Measurements from ENCODE around the gene SETDB2.

- no peak for TF ChIP-seq JUND (IDR thresholded peaks at IDR 0.05)
- TF ChIP-seq RAD21 (IDR thresholded peaks at IDR 0.05): no peak
- TF ChIP-seq MAX (IDR thresholded peaks at IDR 0.05): no peak
- TF ChIP-seq TAF1 (conservative IDR thresholded peaks at IDR 0.05): no peak
- TF ChIP-seq CTCF (IDR thresholded peaks at IDR 0.05; ENCODE audit: low read depth, low read length, missing input control): no peak
Observed at GRCh38 chr13:49454388-49455006, 10.4 kb downstream of the SETDB2 start.

Measured in liver (tissue), 3 donors.